ENCODE results near the gene MACROD1. TPM values are rescaled to one million over a fixed set of nuclear protein-coding genes. Genes with fewer than 3 reads are reported as not detected.

Gene MACROD1
- total RNA-seq, 1 experiment from 2014 or later, result 30.9 TPM

- Histone ChIP-seq H3K36me3 (replicated peaks; ENCODE audit: control insufficient read depth, insufficient read depth, low read length) (no peaks in the 10 kb centered on the region), H3K4me3 (ENCODE audit: insufficient read depth, low read depth, low read length) (no peak overlapping the region), H3K27me3 (ENCODE audit: control insufficient read depth, insufficient read depth, low read length) (no peaks in the 10 kb centered on the region)
- DNase-seq, result no peak
Observed at GRCh38 chr11:64150481-64151239, 15.3 kb downstream of the MACROD1 start.

- H3K36me3 ChIP-seq (replicated peaks; ENCODE audit: control insufficient read depth, insufficient read depth, low read length), result no peaks in the 10 kb centered on the region
- DNase-seq, result no peak
- no peak overlapping the region for H3K4me3 ChIP-seq (ENCODE audit: insufficient read depth, low read depth, low read length)
- no peaks in the 10 kb centered on the region for H3K27me3 ChIP-seq (ENCODE audit: control insufficient read depth, insufficient read depth, low read length)
Observed at GRCh38 chr11:64150051-64150450, 15.9 kb downstream of the MACROD1 start.

GRCh38 chr11:64148917-64149617 lies 16.8 kb downstream of the MACROD1 start:
- Histone ChIP-seq H3K27me3 (ENCODE audit: control insufficient read depth, insufficient read depth, low read length) (no peaks in the 10 kb centered on the region), H3K4me3 (ENCODE audit: insufficient read depth, low read depth, low read length) (no peak overlapping the region), H3K36me3 (replicated peaks; ENCODE audit: control insufficient read depth, insufficient read depth, low read length) (no peaks in the 10 kb centered on the region)
- no peak for DNase-seq

- DNase-seq, result peak; percentile 96
- Histone ChIP-seq H3K4me3 (ENCODE audit: insufficient read depth, low read depth, low read length) (no peak overlapping the region), H3K36me3 (replicated peaks; ENCODE audit: control insufficient read depth, insufficient read depth, low read length) (no peaks in the 10 kb centered on the region), H3K27me3 (ENCODE audit: control insufficient read depth, insufficient read depth, low read length) (no peaks in the 10 kb centered on the region)
Observed at GRCh38 chr11:64148226-64148916, 17.5 kb downstream of the MACROD1 start.

GRCh38 chr11:64146036-64146955 lies 19.6 kb downstream of the MACROD1 start:
- H3K36me3 ChIP-seq (replicated peaks; ENCODE audit: control insufficient read depth, insufficient read depth, low read length), result no peaks in the 10 kb centered on the region
- H3K27me3 ChIP-seq (ENCODE audit: control insufficient read depth, insufficient read depth, low read length), result no peaks in the 10 kb centered on the region
- H3K4me3 ChIP-seq (ENCODE audit: insufficient read depth, low read depth, low read length), result no peak overlapping the region
- peak; percentile 94 for DNase-seq

- DNase-seq, result peak; percentile 49
- no peaks in the 10 kb centered on the region for H3K36me3 ChIP-seq (replicated peaks; ENCODE audit: control insufficient read depth, insufficient read depth, low read length)
- no peak overlapping the region for H3K4me3 ChIP-seq (ENCODE audit: insufficient read depth, low read depth, low read length)
- H3K27me3 ChIP-seq (ENCODE audit: control insufficient read depth, insufficient read depth, low read length), result no peaks in the 10 kb centered on the region
Observed at GRCh38 chr11:64144587-64145472, 21.1 kb downstream of the MACROD1 start.

- Histone ChIP-seq H3K4me3 (ENCODE audit: insufficient read depth, low read depth, low read length) (no peak overlapping the region), H3K27me3 (ENCODE audit: control insufficient read depth, insufficient read depth, low read length) (no peaks in the 10 kb centered on the region), H3K36me3 (replicated peaks; ENCODE audit: control insufficient read depth, insufficient read depth, low read length) (no peaks in the 10 kb centered on the region)
- no peak for DNase-seq
Observed at GRCh38 chr11:64141081-64141783, 24.7 kb downstream of the MACROD1 start.

- H3K36me3 ChIP-seq (replicated peaks; ENCODE audit: control insufficient read depth, insufficient read depth, low read length), result no peaks in the 10 kb centered on the region
- H3K27me3 ChIP-seq (ENCODE audit: control insufficient read depth, insufficient read depth, low read length), result no peaks in the 10 kb centered on the region
- DNase-seq, result no peak
- no peak overlapping the region for H3K4me3 ChIP-seq (ENCODE audit: insufficient read depth, low read depth, low read length)
Observed at GRCh38 chr11:64140082-64140481, 25.8 kb downstream of the MACROD1 start.

GRCh38 chr11:64139049-64139448 lies 26.9 kb downstream of the MACROD1 start:
- no peaks in the 10 kb centered on the region for H3K36me3 ChIP-seq (replicated peaks; ENCODE audit: control insufficient read depth, insufficient read depth, low read length)
- DNase-seq, result no peak
- H3K27me3 ChIP-seq (ENCODE audit: control insufficient read depth, insufficient read depth, low read length), result no peaks in the 10 kb centered on the region
- no peak overlapping the region for H3K4me3 ChIP-seq (ENCODE audit: insufficient read depth, low read depth, low read length)

GRCh38 chr11:64138398-64138797 lies 27.5 kb downstream of the MACROD1 start:
- peak; percentile 78 for DNase-seq
- H3K27me3 ChIP-seq (ENCODE audit: control insufficient read depth, insufficient read depth, low read length), result no peaks in the 10 kb centered on the region
- H3K36me3 ChIP-seq (replicated peaks; ENCODE audit: control insufficient read depth, insufficient read depth, low read length), result no peaks in the 10 kb centered on the region
- H3K4me3 ChIP-seq (ENCODE audit: insufficient read depth, low read depth, low read length), result no peak overlapping the region

- no peaks in the 10 kb centered on the region for H3K27me3 ChIP-seq (ENCODE audit: control insufficient read depth, insufficient read depth, low read length)
- no peak overlapping the region for H3K4me3 ChIP-seq (ENCODE audit: insufficient read depth, low read depth, low read length)
- H3K36me3 ChIP-seq (replicated peaks; ENCODE audit: control insufficient read depth, insufficient read depth, low read length), result no peaks in the 10 kb centered on the region
- DNase-seq, result peak; percentile 82
Observed at GRCh38 chr11:64136765-64137441, 29.0 kb downstream of the MACROD1 start.

- no peak for DNase-seq
- no peaks in the 10 kb centered on the region for H3K36me3 ChIP-seq (replicated peaks; ENCODE audit: control insufficient read depth, insufficient read depth, low read length)
- no peak overlapping the region for H3K4me3 ChIP-seq (ENCODE audit: insufficient read depth, low read depth, low read length)
- H3K27me3 ChIP-seq (ENCODE audit: control insufficient read depth, insufficient read depth, low read length), result no peaks in the 10 kb centered on the region
Observed at GRCh38 chr11:64135711-64136110, 30.2 kb downstream of the MACROD1 start.
